GM12872 (cell line): ENCODE measurements around the gene PID1.

Experiments
- CTCF ChIP-seq: IDR thresholded peaks from 3 replicates; pipeline ENCODE4 v1.5.1; 2011; ENCODE audit warnings: low read depth, mild to moderate bottlenecking, low read length, moderate library complexity; ENCODE audit not compliant: insufficient read depth

The PID1 gene

GRCh38 chr2:229160180-229160579 lies 110.9 kb downstream of the PID1 start:
- no peak for TF ChIP-seq CTCF

GRCh38 chr2:229159405-229159804 lies 111.7 kb downstream of the PID1 start:
- TF ChIP-seq CTCF = no peak

- TF ChIP-seq CTCF = no peak
Observed at GRCh38 chr2:229154381-229154780, 116.7 kb downstream of the PID1 start.

- TF ChIP-seq CTCF = no peak
Observed at GRCh38 chr2:229153951-229154350, 117.1 kb downstream of the PID1 start.

GRCh38 chr2:229153267-229153666 lies 117.8 kb downstream of the PID1 start:
- no peak for TF ChIP-seq CTCF

- no peak for TF ChIP-seq CTCF
Observed at GRCh38 chr2:229152674-229153073, 118.4 kb downstream of the PID1 start.

- no peak for TF ChIP-seq CTCF
Observed at GRCh38 chr2:229150317-229150716, 120.8 kb downstream of the PID1 start.
